ENCODE measurements around the gene ZFC3H1.

DNA sequence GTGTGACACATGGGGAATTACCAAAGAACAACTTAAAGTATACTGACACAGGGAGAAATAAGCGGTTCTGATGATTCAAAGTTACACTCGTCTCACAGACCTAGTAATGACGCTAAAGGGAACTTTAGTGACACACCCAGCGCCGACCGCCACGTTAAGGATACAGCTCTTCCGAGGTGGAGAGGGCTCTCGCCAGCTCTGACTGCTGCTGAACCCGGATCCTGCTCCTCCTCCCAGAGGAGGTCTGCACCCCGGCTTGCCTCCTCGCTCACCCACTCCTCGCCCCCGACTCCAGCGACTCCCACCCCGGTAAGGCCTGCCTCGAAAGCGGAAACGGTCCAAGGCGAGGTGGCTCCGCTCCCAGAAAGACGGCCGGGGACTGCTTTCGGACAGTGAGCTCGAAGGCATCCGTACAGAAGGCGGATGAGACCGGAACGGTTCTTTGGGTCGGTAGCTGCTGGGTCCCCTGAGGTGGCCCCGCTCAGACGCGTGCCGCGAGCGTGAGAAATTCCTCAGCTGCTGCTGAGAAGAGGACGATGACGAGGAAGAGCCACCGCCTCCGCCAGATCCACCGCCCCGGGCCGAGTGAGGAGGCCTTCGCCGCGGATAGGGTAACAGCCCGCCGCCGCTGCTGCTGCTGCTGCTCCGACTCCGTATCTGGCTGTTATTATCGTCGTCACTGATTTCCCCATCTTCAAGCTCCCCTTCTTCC is 643 bp downstream of the ZFC3H1 start:
- peak; percentile 68 for TF ChIP-seq POLR2AphosphoS5 (IDR thresholded peaks at IDR 0.05; ENCODE audit: low read depth, low read length)
- no peak; the same call in none of the 2 replicates for TF ChIP-seq POLR2A (IDR thresholded peaks at IDR 0.05; ENCODE audit: low read depth, low read length)
- no peak for TF ChIP-seq TAF1 (IDR thresholded peaks at IDR 0.05; ENCODE audit: borderline replicate concordance, low read depth, low read length)
